MM.1S (cell line): ENCODE results near the gene MUC13.
A peak's percentile ranks its signal among the peaks of the same experiment; 100 is the strongest.

Experiments
- DNase-seq: peaks from one replicate; pipeline ENCODE4 v3.0.0-alpha.2; 2015
- H2AFZ ChIP-seq: fragments of 300-600 bp; sonication (generic); 2 replicates; pipeline ENCODE4 v1.6.0; 2016; ENCODE audit warnings: antibody characterized with exemption, low read length
- H3F3A ChIP-seq: fragments of 300-600 bp; sonication (generic); 2 replicates; pipeline ENCODE4 v1.6.1; 2016; ENCODE audit warnings: mild to moderate bottlenecking, antibody characterized with exemption, low read length, moderate library complexity, mixed read lengths; ENCODE audit not compliant: insufficient read depth
- H3K27ac ChIP-seq: fragments of 300-600 bp; sonication (generic); 2 replicates; pipeline ENCODE4 v1.5.1; 2016; ENCODE audit warnings: mild to moderate bottlenecking, low read length
- H3K27me3 ChIP-seq: fragments of 300-600 bp; sonication (generic); replicated peaks from 2 replicates; pipeline ENCODE4 v1.6.0; 2016; ENCODE audit warnings: low read length; ENCODE audit not compliant: insufficient read depth
- H3K36me3 ChIP-seq: fragments of 300-600 bp; sonication (generic); replicated peaks from 2 replicates; pipeline ENCODE4 v1.6.1; 2016; ENCODE audit warnings: mild to moderate bottlenecking, low read length, mixed read lengths; ENCODE audit not compliant: insufficient read depth
- H3K4me1 ChIP-seq: fragments of 300-600 bp; sonication (generic); 2 replicates; pipeline ENCODE4 v1.6.1; 2016; ENCODE audit warnings: low read length, mixed read lengths
- H3K4me2 ChIP-seq: fragments of 300-600 bp; sonication (generic); 2 replicates; pipeline ENCODE4 v1.6.0; 2016; ENCODE audit warnings: low read depth, low read length
- H3K4me3 ChIP-seq: fragments of 300-600 bp; sonication (generic); 2 replicates; pipeline ENCODE4 v1.5.1; 2016; ENCODE audit warnings: low read length, mixed read lengths
- H3K79me2 ChIP-seq: fragments of 300-600 bp; sonication (generic); 2 replicates; pipeline ENCODE4 v1.6.1; 2016; ENCODE audit warnings: mixed run types, low read length, mixed read lengths
- H3K9ac ChIP-seq: fragments of 300-600 bp; sonication (generic); 2 replicates; pipeline ENCODE4 v1.6.1; 2016; ENCODE audit warnings: low read length, mixed read lengths
- H3K9me2 ChIP-seq: fragments of 300-600 bp; sonication (generic); replicated peaks from 2 replicates; pipeline ENCODE4 v1.6.1; 2016; ENCODE audit warnings: mild to moderate bottlenecking, low read length, mixed read lengths; ENCODE audit not compliant: insufficient read depth
- H3K9me3 ChIP-seq: fragments of 300-600 bp; sonication (generic); replicated peaks from 2 replicates; pipeline ENCODE4 v1.6.1; 2016; ENCODE audit warnings: mild to moderate bottlenecking, low read length, mixed read lengths; ENCODE audit not compliant: insufficient read depth
- H4K20me1 ChIP-seq: fragments of 300-600 bp; sonication (generic); 2 replicates; pipeline ENCODE4 v1.6.1; 2016; ENCODE audit warnings: mild to moderate bottlenecking, low read length, moderate library complexity, mixed read lengths; ENCODE audit not compliant: insufficient read depth
- EZH2 ChIP-seq: fragments of 300-600 bp; sonication (generic); optimal IDR thresholded peaks from 2 replicates; pipeline ENCODE3; 2017; ENCODE audit warnings: low read depth, mild to moderate bottlenecking, antibody characterized with exemption, low read length, mixed read lengths
- EZH2phosphoT487 ChIP-seq: fragments of 300-600 bp; sonication (generic); IDR thresholded peaks from 2 replicates; pipeline ENCODE4 v1.6.1; 2018; ENCODE audit warnings: antibody characterized with exemption, low read length
- TF ChIP-seq, protein P1 (sequence below): fragments of 300-600 bp; sonication (generic); IDR thresholded peaks from 2 replicates; pipeline ENCODE4 v1.5.1; 2016; ENCODE audit warnings: antibody characterized with exemption, low read length, mixed read lengths

Gene MUC13

GRCh38 chr3:124888482-124889441 lies 45.8 kb downstream of the MUC13 start:
- no peak overlapping the region for H3K9ac ChIP-seq
- H3K27me3 ChIP-seq: no peaks in the 10 kb centered on the region
- H3K9me3 ChIP-seq: no peaks in the 10 kb centered on the region
- H4K20me1 ChIP-seq: no peaks in the 10 kb centered on the region
- H3K36me3 ChIP-seq: no peaks in the 10 kb centered on the region; the same call in 1 of the 2 replicates
- no peak for DNase-seq
- H3K4me3 ChIP-seq: no peak overlapping the region
- no peaks in the 10 kb centered on the region for H3K9me2 ChIP-seq
- 0 out of 2 replicates have a peak, but pooled peaks cover 6% of the 10 kb centered on the region for H3K4me1 ChIP-seq
- no peak overlapping the region for H3K27ac ChIP-seq
- TF ChIP-seq EZH2phosphoT487: no peak
- TF ChIP-seq EZH2: no peak
- TF ChIP-seq, protein P1, sequence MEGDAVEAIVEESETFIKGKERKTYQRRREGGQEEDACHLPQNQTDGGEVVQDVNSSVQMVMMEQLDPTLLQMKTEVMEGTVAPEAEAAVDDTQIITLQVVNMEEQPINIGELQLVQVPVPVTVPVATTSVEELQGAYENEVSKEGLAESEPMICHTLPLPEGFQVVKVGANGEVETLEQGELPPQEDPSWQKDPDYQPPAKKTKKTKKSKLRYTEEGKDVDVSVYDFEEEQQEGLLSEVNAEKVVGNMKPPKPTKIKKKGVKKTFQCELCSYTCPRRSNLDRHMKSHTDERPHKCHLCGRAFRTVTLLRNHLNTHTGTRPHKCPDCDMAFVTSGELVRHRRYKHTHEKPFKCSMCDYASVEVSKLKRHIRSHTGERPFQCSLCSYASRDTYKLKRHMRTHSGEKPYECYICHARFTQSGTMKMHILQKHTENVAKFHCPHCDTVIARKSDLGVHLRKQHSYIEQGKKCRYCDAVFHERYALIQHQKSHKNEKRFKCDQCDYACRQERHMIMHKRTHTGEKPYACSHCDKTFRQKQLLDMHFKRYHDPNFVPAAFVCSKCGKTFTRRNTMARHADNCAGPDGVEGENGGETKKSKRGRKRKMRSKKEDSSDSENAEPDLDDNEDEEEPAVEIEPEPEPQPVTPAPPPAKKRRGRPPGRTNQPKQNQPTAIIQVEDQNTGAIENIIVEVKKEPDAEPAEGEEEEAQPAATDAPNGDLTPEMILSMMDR: no peak
- no peak overlapping the region for H2AFZ ChIP-seq
- peaks cover 25% of the 10 kb centered on the region for H3K79me2 ChIP-seq
- H3F3A ChIP-seq: peaks cover 5% of the 10 kb centered on the region; the same call in 1 of the 2 replicates
- H3K4me2 ChIP-seq: no peak overlapping the region

DNA sequence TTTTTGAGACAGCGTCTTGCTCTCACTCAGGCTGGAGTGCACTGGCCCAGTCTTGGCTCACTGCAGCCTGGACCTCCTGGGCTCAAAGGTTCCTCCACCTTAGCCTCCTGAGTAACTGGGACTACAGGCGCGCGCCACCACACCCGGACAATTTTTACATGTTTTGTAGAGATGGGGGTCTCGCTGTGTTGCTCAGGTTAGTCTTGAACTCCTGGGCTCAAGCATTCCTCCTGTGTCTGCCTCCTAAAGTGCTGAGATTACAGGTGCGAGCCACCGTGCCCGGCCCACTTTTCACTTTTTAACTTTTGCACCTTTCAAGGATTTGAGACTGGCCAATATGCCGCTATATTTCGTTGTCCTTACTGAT lies 46.6 kb downstream of the MUC13 start:
- H3K9me2 ChIP-seq: no peaks in the 10 kb centered on the region
- 0 out of 2 replicates have a peak, but pooled peaks cover 6% of the 10 kb centered on the region for H3K4me1 ChIP-seq
- peak overlapping the region; percentile 91 for H3K4me3 ChIP-seq
- TF ChIP-seq EZH2phosphoT487: no peak
- TF ChIP-seq EZH2: no peak
- TF ChIP-seq, protein P1: no peak
- no peaks in the 10 kb centered on the region; the same call in 1 of the 2 replicates for H4K20me1 ChIP-seq
- H3F3A ChIP-seq: peaks cover 5% of the 10 kb centered on the region; the same call in 1 of the 2 replicates
- no peaks in the 10 kb centered on the region; the same call in 1 of the 2 replicates for H3K36me3 ChIP-seq
- no peak for DNase-seq
- peak overlapping the region; percentile 65; the same call in 1 of the 2 replicates for H3K9ac ChIP-seq
- H3K4me2 ChIP-seq: peak overlapping the region; percentile 94; the same call in 1 of the 2 replicates
- H3K27ac ChIP-seq: no peak overlapping the region
- no peak overlapping the region for H2AFZ ChIP-seq
- peaks cover 34% of the 10 kb centered on the region for H3K79me2 ChIP-seq
- H3K27me3 ChIP-seq: no peaks in the 10 kb centered on the region
- no peaks in the 10 kb centered on the region for H3K9me3 ChIP-seq

- Histone ChIP-seq H3K4me1 (0 out of 2 replicates have a peak, but pooled peaks cover 6% of the 10 kb centered on the region), H3K36me3 (no peaks in the 10 kb centered on the region; the same call in 1 of the 2 replicates), H3K27ac (peak within 1 kb of the TSS; percentile 57; the same call in 1 of the 2 replicates), H3K4me2 (peak within 1 kb of the TSS; percentile 94), H3K4me3 (peak within 1 kb of the TSS; percentile 95), H2AFZ (peak within 1 kb of the TSS; percentile 98), H3K9ac (peak within 1 kb of the TSS; percentile 76), H3K9me2 (no peaks in the 10 kb centered on the region), H3K79me2 (peaks cover 39% of the 10 kb centered on the region), H3K27me3 (no peaks in the 10 kb centered on the region), H3F3A (peaks cover 5% of the 10 kb centered on the region; the same call in 1 of the 2 replicates), H3K9me3 (no peaks in the 10 kb centered on the region), H4K20me1 (no peaks in the 10 kb centered on the region; the same call in 1 of the 2 replicates)
- TF ChIP-seq EZH2phosphoT487 (no peak), EZH2 (no peak)
- TF ChIP-seq, protein P1: no peak
- peak; percentile 68 for DNase-seq
Measured at GRCh38 chr3:124887177-124887931, 47.2 kb downstream of the MUC13 start, which contains the start of gene ITGB5. Gene ITGB5 (minus strand): TSS chr3:124887365. CDS start chr3:124887000, 365 bp downstream.
